Fibroblast of lung (primary cell): Measurements from ENCODE around the gene ATP2B3. TPM values are rescaled to one million over a fixed set of nuclear protein-coding genes. Genes with fewer than 3 reads are reported as not detected.

ENCODE experiments used
- DNase-seq, 2 donors: peaks; one replicate each; pipeline versions ENCODE4 v3.0.0 to v3.0.0-alpha.2; 2010; ENCODE audit warnings: low read depth in 2 of 2
- H2AFZ ChIP-seq: 2 replicates; pipeline ENCODE4 v1.5.1; 2012; ENCODE audit warnings: low read length, control low read depth, inconsistent platforms
- H3K27ac ChIP-seq: 2 replicates; pipeline ENCODE4 v1.5.1; 2011; ENCODE audit warnings: low read length, control low read depth; ENCODE audit not compliant: insufficient read depth
- H3K27me3 ChIP-seq: 2 replicates; pipeline ENCODE4 v1.5.1; 2011; ENCODE audit warnings: mild to moderate bottlenecking, low read length; ENCODE audit not compliant: control insufficient read depth, insufficient read depth
- H3K36me3 ChIP-seq: 2 replicates; pipeline ENCODE4 v1.5.1; 2011; ENCODE audit warnings: low read length; ENCODE audit not compliant: control insufficient read depth, insufficient read depth
- H3K4me1 ChIP-seq: 2 replicates; pipeline ENCODE4 v1.5.1; 2011; ENCODE audit warnings: low read length; ENCODE audit not compliant: control insufficient read depth, insufficient read depth; ENCODE audit errors: extremely low read depth
- H3K4me2 ChIP-seq: 2 replicates; pipeline ENCODE4 v1.5.1; 2011; ENCODE audit warnings: low read length, control low read depth; ENCODE audit not compliant: insufficient read depth; ENCODE audit errors: extremely low read depth
- H3K4me3 ChIP-seq, 4 experiments: fragments of 200-600 bp in 1 of 4; sonication (generic) in 1 of 4; replicated peaks in 1 of 4; 2 replicates each; pipeline ENCODE4 v1.5.1; 2011 to 2016; ENCODE audit warnings: low read length in 4 of 4, low read depth in 3 of 4, mild to moderate bottlenecking in 3 of 4, control low read depth in 2 of 4, inconsistent platforms in 1 of 4, mixed read lengths in 1 of 4; ENCODE audit not compliant: insufficient read depth in 1 of 4; ENCODE audit errors: control extremely low read depth in 1 of 4
- H3K79me2 ChIP-seq: 2 replicates; pipeline ENCODE4 v1.5.1; 2012; ENCODE audit warnings: mild to moderate bottlenecking, low read length, inconsistent platforms; ENCODE audit not compliant: control insufficient read depth, insufficient read depth
- H3K9ac ChIP-seq: 2 replicates; pipeline ENCODE4 v1.5.1; 2011; ENCODE audit warnings: mild to moderate bottlenecking, low read length, control low read depth; ENCODE audit not compliant: insufficient read depth
- H3K9me3 ChIP-seq: 2 replicates; pipeline ENCODE4 v1.5.1; 2012; ENCODE audit warnings: low read depth, low read length; ENCODE audit not compliant: control insufficient read depth, insufficient read depth
- H4K20me1 ChIP-seq: 2 replicates; pipeline ENCODE4 v1.5.1; 2011; ENCODE audit warnings: low read length; ENCODE audit not compliant: control insufficient read depth, insufficient read depth; ENCODE audit errors: extremely low read depth
- EZH2 ChIP-seq: IDR thresholded peaks from 2 replicates; pipeline ENCODE4 v1.5.1; 2012; ENCODE audit warnings: low read length, control low read depth, mild to moderate bottlenecking; ENCODE audit errors: missing control alignments
- polyA plus RNA-seq, 2 donors: library from polyadenylated mRNA; depleted of rRNA in 1 of 2; stranded (reverse) in 1 of 2; unstranded in 1 of 2; fragments of >200 nt; gene quantifications; 2 replicates each; pipeline ENCODE4 v1.2.1, GENCODE V29; 2011 to 2012; ENCODE audit warnings: missing spikeins in 1 of 2
- total RNA-seq: library from RNA; depleted of rRNA; stranded (reverse); fragments of >200 nt; gene quantifications from 2 replicates; pipeline ENCODE4 v1.2.1, GENCODE V29; 2014
- TF ChIP-seq, protein P1 (sequence below), 2 donors: IDR thresholded peaks in 1 of 2; conservative IDR thresholded peaks in 1 of 2; 1 replicate in 1 of 2; 2 replicates in 1 of 2; pipeline ENCODE4 v1.5.1; 2011 to 2012; ENCODE audit warnings: low read length in 2 of 2, control low read depth in 1 of 2, inconsistent platforms in 1 of 2, low read depth in 1 of 2, mild to moderate bottlenecking in 1 of 2

The ATP2B3 gene
- total and polyA plus RNA-seq, 2 donors (not counting 1 experiment from before 2014, with no cell fraction given), result not detected

DNA sequence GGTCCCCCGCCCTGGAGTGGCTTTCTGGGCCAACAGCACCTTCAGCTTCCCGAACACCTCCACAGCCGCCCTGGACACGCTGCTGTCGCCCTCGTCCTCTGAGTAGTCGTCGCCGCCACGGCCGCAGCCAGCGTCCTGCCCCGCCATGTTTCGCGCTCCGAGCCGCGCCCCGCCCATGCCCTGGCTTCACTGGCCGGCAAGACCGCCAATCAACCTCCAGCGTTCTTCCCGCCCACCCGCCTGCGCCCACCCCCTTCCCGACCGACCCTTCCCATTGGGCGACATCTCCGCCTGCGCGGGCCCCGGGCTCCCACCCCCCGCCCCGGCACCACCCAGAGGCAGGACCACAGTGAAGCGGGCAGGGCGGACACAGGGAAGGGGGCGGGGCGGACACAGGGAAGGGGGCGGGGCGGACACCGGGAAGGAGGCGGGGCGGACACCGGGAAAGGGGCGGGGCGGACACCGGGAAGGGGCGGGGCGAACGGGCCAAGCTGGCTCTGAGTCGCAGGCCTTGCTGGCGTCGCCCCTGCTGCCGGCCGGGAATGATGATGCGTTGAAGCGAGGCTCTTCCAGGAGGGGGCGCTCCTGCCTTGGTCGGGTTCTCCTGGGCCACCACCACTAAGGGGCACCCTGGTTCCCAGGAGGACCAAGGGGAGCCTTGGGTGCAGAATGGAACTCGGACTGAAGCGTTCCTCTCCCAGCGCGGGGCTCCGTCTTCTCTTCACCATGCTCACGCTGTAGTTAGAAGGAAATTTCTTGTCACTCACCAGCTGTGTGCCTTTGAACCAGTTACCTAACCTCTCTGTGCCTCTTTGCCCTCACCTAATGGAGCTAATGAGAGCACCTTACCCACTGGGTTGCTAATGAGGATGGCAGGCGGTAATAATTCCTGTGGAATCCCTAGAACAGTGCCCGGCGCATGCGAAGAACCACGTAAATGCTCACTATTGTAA is 46.8 kb upstream of the ATP2B3 start, which contains the start of gene HAUS7:
Gene HAUS7, minus strand, starts transcription at position 166 of the 953 bp plus-strand sequence. Its CDS starts 19 bp downstream, at position 147.
- H3K79me2 ChIP-seq, result no peaks in the 10 kb centered on the region
- H4K20me1 ChIP-seq, result no peaks in the 10 kb centered on the region
- H3K27me3 ChIP-seq, result no peaks in the 10 kb centered on the region
- peak within 1 kb of the TSS; percentile 63 to 72 (median 65) for H3K4me3 ChIP-seq
- H3K4me1 ChIP-seq, result peaks cover 7% of the 10 kb centered on the region
- H3K9me3 ChIP-seq, result no peaks in the 10 kb centered on the region
- no peaks in the 10 kb centered on the region for H3K36me3 ChIP-seq
- peak within 1 kb of the TSS; percentile 14 for H3K27ac ChIP-seq
- peak within 1 kb of the TSS; percentile 17 for H2AFZ ChIP-seq
- H3K9ac ChIP-seq, result peak within 1 kb of the TSS; percentile 59
- no peak for TF ChIP-seq EZH2
- TF ChIP-seq, protein P1, sequence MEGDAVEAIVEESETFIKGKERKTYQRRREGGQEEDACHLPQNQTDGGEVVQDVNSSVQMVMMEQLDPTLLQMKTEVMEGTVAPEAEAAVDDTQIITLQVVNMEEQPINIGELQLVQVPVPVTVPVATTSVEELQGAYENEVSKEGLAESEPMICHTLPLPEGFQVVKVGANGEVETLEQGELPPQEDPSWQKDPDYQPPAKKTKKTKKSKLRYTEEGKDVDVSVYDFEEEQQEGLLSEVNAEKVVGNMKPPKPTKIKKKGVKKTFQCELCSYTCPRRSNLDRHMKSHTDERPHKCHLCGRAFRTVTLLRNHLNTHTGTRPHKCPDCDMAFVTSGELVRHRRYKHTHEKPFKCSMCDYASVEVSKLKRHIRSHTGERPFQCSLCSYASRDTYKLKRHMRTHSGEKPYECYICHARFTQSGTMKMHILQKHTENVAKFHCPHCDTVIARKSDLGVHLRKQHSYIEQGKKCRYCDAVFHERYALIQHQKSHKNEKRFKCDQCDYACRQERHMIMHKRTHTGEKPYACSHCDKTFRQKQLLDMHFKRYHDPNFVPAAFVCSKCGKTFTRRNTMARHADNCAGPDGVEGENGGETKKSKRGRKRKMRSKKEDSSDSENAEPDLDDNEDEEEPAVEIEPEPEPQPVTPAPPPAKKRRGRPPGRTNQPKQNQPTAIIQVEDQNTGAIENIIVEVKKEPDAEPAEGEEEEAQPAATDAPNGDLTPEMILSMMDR (conservative IDR thresholded peaks at IDR 0.05 in 1 of 2, IDR thresholded peaks at IDR 0.05 in 1 of 2; ENCODE audit: low read depth in 1 of 2, low read length in 2 of 2), result peak; percentile 42 to 62
- peak within 1 kb of the TSS; percentile 90 for H3K4me2 ChIP-seq
- peak; percentile 85 to 90 for DNase-seq

DNA sequence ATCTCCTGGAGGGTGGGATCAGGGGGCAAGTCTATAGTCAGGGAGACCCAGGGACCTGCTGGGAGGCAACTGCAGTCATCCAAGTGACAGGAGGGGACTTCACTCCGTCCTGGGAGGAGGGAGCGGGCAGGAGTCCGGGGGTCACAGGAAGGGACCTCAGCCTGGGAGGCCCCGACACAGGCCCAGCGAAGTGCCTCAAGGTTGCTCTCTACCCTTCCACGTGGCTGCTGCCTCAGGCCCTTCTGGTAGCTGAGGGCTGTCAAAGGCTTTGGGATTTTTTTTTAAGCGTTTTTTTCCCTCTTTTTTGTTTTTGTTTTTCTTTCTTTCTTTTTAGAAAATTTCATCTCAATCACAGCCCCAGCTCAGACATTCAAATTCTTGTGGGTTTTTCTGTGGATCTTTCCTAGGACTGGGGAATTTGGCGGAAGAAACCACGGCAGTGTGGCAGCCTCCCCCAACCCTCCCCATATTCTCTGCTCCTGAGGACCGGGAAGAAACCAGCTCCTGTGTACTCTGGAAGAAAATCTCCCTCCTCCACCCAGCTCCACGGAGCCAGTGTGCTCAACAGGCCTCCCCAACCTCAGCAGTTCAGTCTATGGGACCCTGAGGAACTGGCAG is 45.7 kb upstream of the ATP2B3 start:
- no peak overlapping the region for H3K9ac ChIP-seq

More for the DNA sequence above, 45.7 kb upstream of the ATP2B3 start:
- Histone ChIP-seq H3K4me1 (peaks cover 16% of the 10 kb centered on the region), H3K9me3 (no peaks in the 10 kb centered on the region), H4K20me1 (no peaks in the 10 kb centered on the region), H3K36me3 (no peaks in the 10 kb centered on the region), H3K27me3 (no peaks in the 10 kb centered on the region), H3K79me2 (no peaks in the 10 kb centered on the region), H3K4me2 (no peak overlapping the region), H2AFZ (no peak overlapping the region), H3K4me3 (no peak overlapping the region), H3K27ac (no peak overlapping the region)
- DNase-seq, result peak in 1 of 2 donors; percentile 69
- TF ChIP-seq, protein P1 (conservative IDR thresholded peaks at IDR 0.05 in 1 of 2, IDR thresholded peaks at IDR 0.05 in 1 of 2; ENCODE audit: low read depth in 1 of 2, low read length in 2 of 2), result no peak
- TF ChIP-seq EZH2, result no peak
